ENCODE results near the gene MCCC2. TPM values are rescaled to one million over a fixed set of nuclear protein-coding genes. Genes with fewer than 3 reads are reported as not detected.

Gene MCCC2
- polyA plus RNA-seq, 2 of the 4 experiments (the other 2 are of a cell fraction): 49.4 to 88.4 TPM

DNA sequence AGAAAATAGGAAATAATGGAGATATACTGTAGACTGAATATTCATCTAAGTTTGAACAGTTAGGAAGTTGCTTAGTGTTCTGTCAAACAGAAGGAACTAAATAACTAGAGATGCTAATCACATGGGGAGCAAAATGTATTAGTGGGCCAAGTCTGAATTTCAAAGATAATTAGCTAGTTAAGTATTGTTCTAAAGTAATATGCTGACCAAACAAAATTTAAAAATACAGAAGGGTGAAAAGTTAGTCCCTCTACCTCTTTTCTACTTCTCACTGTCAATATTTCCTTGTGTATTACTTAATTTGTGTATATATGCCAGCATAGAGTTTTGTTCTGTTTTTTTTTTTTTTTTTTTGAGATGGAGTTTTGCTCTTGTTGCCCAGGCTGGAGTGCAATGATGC is 4.0 kb downstream of the MCCC2 start:
- DNase-seq (ENCODE audit: low read depth in 1 of 2, low spot score in 1 of 2) (no peak), FAIRE-seq (no peak), ATAC-seq (no peak)
- ChIA-PET CTCF (interaction anchor here (4.4 kb wide), 1 partner anchor 10 kb away, joined by 28 read pairs; no protein-coding TSS in a partner anchor), POLR2A (interaction anchor here (0.7 kb wide), 1 partner anchor 69 kb away, joined by 4 read pairs; no protein-coding TSS in a partner anchor)
- Histone ChIP-seq H3K4me3 (no peak overlapping the region), H3K4me1 (peaks cover 15% of the 10 kb centered on the region; the same call in 2 of the 3 replicates), H3K4me2 (no peak overlapping the region), H3K27ac (no peak overlapping the region), H3K9me3 (no peaks in the 10 kb centered on the region)
- no peak for TF ChIP-seq KDM1A (IDR thresholded peaks at IDR 0.05; ENCODE audit: low read depth)
- no peak for TF ChIP-seq ZC3H11A (IDR thresholded peaks at IDR 0.05)
- no peak for TF ChIP-seq CBX8 (IDR thresholded peaks at IDR 0.05)
- peak; percentile 91 for TF ChIP-seq MAFK (IDR thresholded peaks at IDR 0.05; ENCODE audit: partially characterized antibody)
- TF ChIP-seq, protein P1, sequence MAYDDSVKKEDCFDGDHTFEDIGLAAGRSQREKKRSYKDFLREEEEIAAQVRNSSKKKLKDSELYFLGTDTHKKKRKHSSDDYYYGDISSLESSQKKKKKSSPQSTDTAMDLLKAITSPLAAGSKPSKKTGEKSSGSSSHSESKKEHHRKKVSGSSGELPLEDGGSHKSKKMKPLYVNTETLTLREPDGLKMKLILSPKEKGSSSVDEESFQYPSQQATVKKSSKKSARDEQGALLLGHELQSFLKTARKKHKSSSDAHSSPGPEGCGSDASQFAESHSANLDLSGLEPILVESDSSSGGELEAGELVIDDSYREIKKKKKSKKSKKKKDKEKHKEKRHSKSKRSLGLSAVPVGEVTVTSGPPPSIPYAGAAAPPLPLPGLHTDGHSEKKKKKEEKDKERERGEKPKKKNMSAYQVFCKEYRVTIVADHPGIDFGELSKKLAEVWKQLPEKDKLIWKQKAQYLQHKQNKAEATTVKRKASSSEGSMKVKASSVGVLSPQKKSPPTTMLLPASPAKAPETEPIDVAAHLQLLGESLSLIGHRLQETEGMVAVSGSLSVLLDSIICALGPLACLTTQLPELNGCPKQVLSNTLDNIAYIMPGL (CRISPR knock-in tag; IDR thresholded peaks at IDR 0.05; ENCODE audit: borderline replicate concordance): no peak

DNA sequence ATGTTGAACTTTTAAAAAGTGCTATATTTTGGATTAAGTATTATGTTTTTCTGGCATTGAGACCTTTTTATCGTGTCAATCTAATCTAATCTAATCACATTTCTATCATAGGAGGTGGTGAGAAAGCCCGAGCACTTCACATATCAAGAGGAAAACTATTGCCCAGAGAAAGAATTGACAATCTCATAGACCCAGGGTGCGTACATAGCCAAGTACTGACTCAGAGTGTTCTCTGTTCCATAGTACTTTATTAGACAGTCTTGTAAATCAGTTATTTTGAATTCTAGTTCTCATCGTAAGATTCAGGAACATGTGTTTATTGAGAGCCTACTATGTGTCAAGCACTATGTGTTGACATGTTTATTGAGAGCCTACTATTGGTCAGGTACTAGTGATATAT is 9.0 kb downstream of the MCCC2 start:
- Histone ChIP-seq H3K4me1 (peaks cover 14% of the 10 kb centered on the region), H3K4me2 (no peak overlapping the region), H3K9me3 (no peaks in the 10 kb centered on the region), H3K27ac (no peak overlapping the region), H3K4me3 (no peak overlapping the region)
- TF ChIP-seq, protein P2, sequence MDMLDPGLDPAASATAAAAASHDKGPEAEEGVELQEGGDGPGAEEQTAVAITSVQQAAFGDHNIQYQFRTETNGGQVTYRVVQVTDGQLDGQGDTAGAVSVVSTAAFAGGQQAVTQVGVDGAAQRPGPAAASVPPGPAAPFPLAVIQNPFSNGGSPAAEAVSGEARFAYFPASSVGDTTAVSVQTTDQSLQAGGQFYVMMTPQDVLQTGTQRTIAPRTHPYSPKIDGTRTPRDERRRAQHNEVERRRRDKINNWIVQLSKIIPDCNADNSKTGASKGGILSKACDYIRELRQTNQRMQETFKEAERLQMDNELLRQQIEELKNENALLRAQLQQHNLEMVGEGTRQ (IDR thresholded peaks at IDR 0.05): no peak
- TF ChIP-seq, protein P3, sequence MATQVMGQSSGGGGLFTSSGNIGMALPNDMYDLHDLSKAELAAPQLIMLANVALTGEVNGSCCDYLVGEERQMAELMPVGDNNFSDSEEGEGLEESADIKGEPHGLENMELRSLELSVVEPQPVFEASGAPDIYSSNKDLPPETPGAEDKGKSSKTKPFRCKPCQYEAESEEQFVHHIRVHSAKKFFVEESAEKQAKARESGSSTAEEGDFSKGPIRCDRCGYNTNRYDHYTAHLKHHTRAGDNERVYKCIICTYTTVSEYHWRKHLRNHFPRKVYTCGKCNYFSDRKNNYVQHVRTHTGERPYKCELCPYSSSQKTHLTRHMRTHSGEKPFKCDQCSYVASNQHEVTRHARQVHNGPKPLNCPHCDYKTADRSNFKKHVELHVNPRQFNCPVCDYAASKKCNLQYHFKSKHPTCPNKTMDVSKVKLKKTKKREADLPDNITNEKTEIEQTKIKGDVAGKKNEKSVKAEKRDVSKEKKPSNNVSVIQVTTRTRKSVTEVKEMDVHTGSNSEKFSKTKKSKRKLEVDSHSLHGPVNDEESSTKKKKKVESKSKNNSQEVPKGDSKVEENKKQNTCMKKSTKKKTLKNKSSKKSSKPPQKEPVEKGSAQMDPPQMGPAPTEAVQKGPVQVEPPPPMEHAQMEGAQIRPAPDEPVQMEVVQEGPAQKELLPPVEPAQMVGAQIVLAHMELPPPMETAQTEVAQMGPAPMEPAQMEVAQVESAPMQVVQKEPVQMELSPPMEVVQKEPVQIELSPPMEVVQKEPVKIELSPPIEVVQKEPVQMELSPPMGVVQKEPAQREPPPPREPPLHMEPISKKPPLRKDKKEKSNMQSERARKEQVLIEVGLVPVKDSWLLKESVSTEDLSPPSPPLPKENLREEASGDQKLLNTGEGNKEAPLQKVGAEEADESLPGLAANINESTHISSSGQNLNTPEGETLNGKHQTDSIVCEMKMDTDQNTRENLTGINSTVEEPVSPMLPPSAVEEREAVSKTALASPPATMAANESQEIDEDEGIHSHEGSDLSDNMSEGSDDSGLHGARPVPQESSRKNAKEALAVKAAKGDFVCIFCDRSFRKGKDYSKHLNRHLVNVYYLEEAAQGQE (IDR thresholded peaks at IDR 0.05): no peak
- TF ChIP-seq ZFP36 (IDR thresholded peaks at IDR 0.05; ENCODE audit: borderline replicate concordance, partially characterized antibody) (no peak), KDM5A (IDR thresholded peaks at IDR 0.05) (no peak), CBX8 (IDR thresholded peaks at IDR 0.05) (no peak), NFE2L2 (conservative IDR thresholded peaks at IDR 0.05; ENCODE audit: low read length) (no peak), BHLHE40 (IDR thresholded peaks at IDR 0.05; ENCODE audit: low read depth, low read length) (no peak), SMC3 (IDR thresholded peaks at IDR 0.05) (no peak), MAFK (IDR thresholded peaks at IDR 0.05; ENCODE audit: partially characterized antibody) (no peak), MYC (IDR thresholded peaks at IDR 0.05; ENCODE audit: borderline replicate concordance, low read length) (no peak), TP53 (CRISPR knock-in tag; IDR thresholded peaks at IDR 0.05) (no peak)
- TF ChIP-seq, protein P4, sequence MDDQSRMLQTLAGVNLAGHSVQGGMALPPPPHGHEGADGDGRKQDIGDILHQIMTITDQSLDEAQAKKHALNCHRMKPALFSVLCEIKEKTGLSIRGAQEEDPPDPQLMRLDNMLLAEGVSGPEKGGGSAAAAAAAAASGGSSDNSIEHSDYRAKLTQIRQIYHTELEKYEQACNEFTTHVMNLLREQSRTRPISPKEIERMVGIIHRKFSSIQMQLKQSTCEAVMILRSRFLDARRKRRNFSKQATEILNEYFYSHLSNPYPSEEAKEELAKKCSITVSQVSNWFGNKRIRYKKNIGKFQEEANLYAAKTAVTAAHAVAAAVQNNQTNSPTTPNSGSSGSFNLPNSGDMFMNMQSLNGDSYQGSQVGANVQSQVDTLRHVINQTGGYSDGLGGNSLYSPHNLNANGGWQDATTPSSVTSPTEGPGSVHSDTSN (IDR thresholded peaks at IDR 0.05): no peak
- TF ChIP-seq, protein P5, sequence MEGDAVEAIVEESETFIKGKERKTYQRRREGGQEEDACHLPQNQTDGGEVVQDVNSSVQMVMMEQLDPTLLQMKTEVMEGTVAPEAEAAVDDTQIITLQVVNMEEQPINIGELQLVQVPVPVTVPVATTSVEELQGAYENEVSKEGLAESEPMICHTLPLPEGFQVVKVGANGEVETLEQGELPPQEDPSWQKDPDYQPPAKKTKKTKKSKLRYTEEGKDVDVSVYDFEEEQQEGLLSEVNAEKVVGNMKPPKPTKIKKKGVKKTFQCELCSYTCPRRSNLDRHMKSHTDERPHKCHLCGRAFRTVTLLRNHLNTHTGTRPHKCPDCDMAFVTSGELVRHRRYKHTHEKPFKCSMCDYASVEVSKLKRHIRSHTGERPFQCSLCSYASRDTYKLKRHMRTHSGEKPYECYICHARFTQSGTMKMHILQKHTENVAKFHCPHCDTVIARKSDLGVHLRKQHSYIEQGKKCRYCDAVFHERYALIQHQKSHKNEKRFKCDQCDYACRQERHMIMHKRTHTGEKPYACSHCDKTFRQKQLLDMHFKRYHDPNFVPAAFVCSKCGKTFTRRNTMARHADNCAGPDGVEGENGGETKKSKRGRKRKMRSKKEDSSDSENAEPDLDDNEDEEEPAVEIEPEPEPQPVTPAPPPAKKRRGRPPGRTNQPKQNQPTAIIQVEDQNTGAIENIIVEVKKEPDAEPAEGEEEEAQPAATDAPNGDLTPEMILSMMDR (IDR thresholded peaks at IDR 0.05): no peak
- TF ChIP-seq, protein P6, sequence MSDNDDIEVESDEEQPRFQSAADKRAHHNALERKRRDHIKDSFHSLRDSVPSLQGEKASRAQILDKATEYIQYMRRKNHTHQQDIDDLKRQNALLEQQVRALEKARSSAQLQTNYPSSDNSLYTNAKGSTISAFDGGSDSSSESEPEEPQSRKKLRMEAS (IDR thresholded peaks at IDR 0.05): no peak
- TF ChIP-seq, protein P7, sequence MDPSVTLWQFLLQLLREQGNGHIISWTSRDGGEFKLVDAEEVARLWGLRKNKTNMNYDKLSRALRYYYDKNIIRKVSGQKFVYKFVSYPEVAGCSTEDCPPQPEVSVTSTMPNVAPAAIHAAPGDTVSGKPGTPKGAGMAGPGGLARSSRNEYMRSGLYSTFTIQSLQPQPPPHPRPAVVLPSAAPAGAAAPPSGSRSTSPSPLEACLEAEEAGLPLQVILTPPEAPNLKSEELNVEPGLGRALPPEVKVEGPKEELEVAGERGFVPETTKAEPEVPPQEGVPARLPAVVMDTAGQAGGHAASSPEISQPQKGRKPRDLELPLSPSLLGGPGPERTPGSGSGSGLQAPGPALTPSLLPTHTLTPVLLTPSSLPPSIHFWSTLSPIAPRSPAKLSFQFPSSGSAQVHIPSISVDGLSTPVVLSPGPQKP (IDR thresholded peaks at IDR 0.05; ENCODE audit: low read depth, low read length): no peak
- FAIRE-seq (no peak), ATAC-seq (no peak), DNase-seq (ENCODE audit: low read depth in 1 of 2, low spot score in 1 of 2) (no peak)
- ChIA-PET CTCF (no interaction called here), POLR2A (no interaction called here)
- 92% methylated on average over 4 of the region's 4 CpGs for WGBS (ENCODE audit: missing lambda C conversion rate)
